D341Med (cell line): Measurements from ENCODE around the gene FOXD2.

ENCODE experiments used
- DNase-seq: peaks from one replicate; pipeline ENCODE4 v3.0.0; 2012; ENCODE audit warnings: low spot score

Gene FOXD2

GRCh38 chr1:47417170-47418044 lies 20.4 kb upstream of the FOXD2 start:
- no peak for DNase-seq

- DNase-seq = no peak
Observed at GRCh38 chr1:47418122-47418521, 19.7 kb upstream of the FOXD2 start.

- no peak for DNase-seq
Observed at GRCh38 chr1:47418681-47419325, 19.0 kb upstream of the FOXD2 start.

- no peak for DNase-seq
Observed at GRCh38 chr1:47420547-47420946, 17.3 kb upstream of the FOXD2 start.

- DNase-seq = no peak
Observed at GRCh38 chr1:47423872-47424271, 14.0 kb upstream of the FOXD2 start.

- DNase-seq = peak; percentile 74
Observed at GRCh38 chr1:47424336-47424982, 13.4 kb upstream of the FOXD2 start.

- DNase-seq = no peak
Observed at GRCh38 chr1:47431534-47431933, 6.3 kb upstream of the FOXD2 start.

GRCh38 chr1:47432071-47433036 lies 5.5 kb upstream of the FOXD2 start:
- peak; percentile 75 for DNase-seq

GRCh38 chr1:47433037-47433421 lies 4.8 kb upstream of the FOXD2 start:
- no peak for DNase-seq

GRCh38 chr1:47433477-47434050 lies 4.3 kb upstream of the FOXD2 start:
- no peak for DNase-seq

- no peak for DNase-seq
Observed at GRCh38 chr1:47434051-47434842, 3.6 kb upstream of the FOXD2 start.

- DNase-seq = no peak
Observed at GRCh38 chr1:47435506-47436303, 2.1 kb upstream of the FOXD2 start.

GRCh38 chr1:47436304-47436978 lies 1.4 kb upstream of the FOXD2 start:
- peak; percentile 81 for DNase-seq

- DNase-seq = no peak
Observed at GRCh38 chr1:47436979-47437446, 831 bp upstream of the FOXD2 start.

GRCh38 chr1:47438165-47439016 lies 547 bp downstream of the FOXD2 start:
- DNase-seq = no peak

- peak; percentile 49 for DNase-seq
Observed at GRCh38 chr1:47439017-47439818, 1.4 kb downstream of the FOXD2 start.
